ENCODE data around the gene MYOZ2.
A peak's percentile ranks its signal among the peaks of the same experiment; 100 is the strongest.

MYOZ2 gene

GRCh38 chr4:119209586-119209985 lies 74.0 kb downstream of the MYOZ2 start:
- Histone ChIP-seq H3K27ac (ENCODE audit: low read depth, low read length) (peak overlapping the region; percentile 53), H3K4me1 (ENCODE audit: control insufficient read depth in 5 of 5, insufficient read depth in 5 of 5, low read length in 5 of 5) (peaks cover 0 to 23% (median 18%) of the 10 kb centered on the region in 5 donors), H3K9ac (ENCODE audit: low read length in 5 of 5) (no peak overlapping the region), H3K36me3 (ENCODE audit: control insufficient read depth in 5 of 5, insufficient read depth in 5 of 5, low read length in 5 of 5) (no peaks in the 10 kb centered on the region), H3K9me3 (ENCODE audit: control insufficient read depth in 5 of 5, low read length in 5 of 5) (no peaks in the 10 kb centered on the region), H3K4me3 (ENCODE audit: low read depth in 1 of 5, low read length in 5 of 5) (no peak overlapping the region), H3K27me3 (ENCODE audit: control insufficient read depth in 5 of 5, insufficient read depth in 4 of 5, low read length in 5 of 5) (no peaks in the 10 kb centered on the region)

GRCh38 chr4:119210775-119211174 lies 75.1 kb downstream of the MYOZ2 start:
- Histone ChIP-seq H3K27me3 (ENCODE audit: control insufficient read depth in 5 of 5, insufficient read depth in 4 of 5, low read length in 5 of 5) (no peaks in the 10 kb centered on the region), H3K9me3 (ENCODE audit: control insufficient read depth in 5 of 5, low read length in 5 of 5) (no peaks in the 10 kb centered on the region), H3K27ac (ENCODE audit: low read depth, low read length) (peak overlapping the region; percentile 2), H3K9ac (ENCODE audit: low read length in 5 of 5) (no peak overlapping the region), H3K4me3 (ENCODE audit: low read depth in 1 of 5, low read length in 5 of 5) (no peak overlapping the region), H3K4me1 (ENCODE audit: control insufficient read depth in 5 of 5, insufficient read depth in 5 of 5, low read length in 5 of 5) (peaks cover 0 to 23% (median 18%) of the 10 kb centered on the region in 5 donors), H3K36me3 (ENCODE audit: control insufficient read depth in 5 of 5, insufficient read depth in 5 of 5, low read length in 5 of 5) (no peaks in the 10 kb centered on the region)

- Histone ChIP-seq H3K9ac (ENCODE audit: low read length in 5 of 5) (peak overlapping the region; percentile 84 to 97 (median 93)), H3K4me3 (ENCODE audit: low read depth in 1 of 5, low read length in 5 of 5) (peak overlapping the region; percentile 86 to 96 (median 90)), H3K27me3 (ENCODE audit: control insufficient read depth in 5 of 5, insufficient read depth in 4 of 5, low read length in 5 of 5) (no peaks in the 10 kb centered on the region), H3K36me3 (ENCODE audit: control insufficient read depth in 5 of 5, insufficient read depth in 5 of 5, low read length in 5 of 5) (no peaks in the 10 kb centered on the region), H3K27ac (ENCODE audit: low read depth, low read length) (peak overlapping the region; percentile 90), H3K9me3 (ENCODE audit: control insufficient read depth in 5 of 5, low read length in 5 of 5) (no peaks in the 10 kb centered on the region), H3K4me1 (ENCODE audit: control insufficient read depth in 5 of 5, insufficient read depth in 5 of 5, low read length in 5 of 5) (peaks cover 0 to 15% (median 13%) of the 10 kb centered on the region in 5 donors)
Measured at GRCh38 chr4:119211867-119212233, 76.2 kb downstream of the MYOZ2 start.

GRCh38 chr4:119212234-119212963 lies 76.8 kb downstream of the MYOZ2 start, which contains the start of gene USP53:
TSS of gene USP53 (plus strand) at chr4:119212713. CDS start at chr4:119239760, 27,047 bp downstream.
- Histone ChIP-seq H3K9me3 (ENCODE audit: control insufficient read depth in 5 of 5, low read length in 5 of 5) (no peaks in the 10 kb centered on the region), H3K27ac (ENCODE audit: low read depth, low read length) (peak within 1 kb of the TSS; percentile 90), H3K36me3 (ENCODE audit: control insufficient read depth in 5 of 5, insufficient read depth in 5 of 5, low read length in 5 of 5) (peaks cover 0 to 1% (median 0%) of the 10 kb centered on the region in 5 donors), H3K4me3 (ENCODE audit: low read depth in 1 of 5, low read length in 5 of 5) (peak within 1 kb of the TSS; percentile 86 to 96 (median 91)), H3K4me1 (ENCODE audit: control insufficient read depth in 5 of 5, insufficient read depth in 5 of 5, low read length in 5 of 5) (peaks cover 0 to 15% (median 12%) of the 10 kb centered on the region in 5 donors), H3K27me3 (ENCODE audit: control insufficient read depth in 5 of 5, insufficient read depth in 4 of 5, low read length in 5 of 5) (no peaks in the 10 kb centered on the region), H3K9ac (ENCODE audit: low read length in 5 of 5) (peak within 1 kb of the TSS; percentile 84 to 97 (median 93))

GRCh38 chr4:119212964-119213606 lies 77.5 kb downstream of the MYOZ2 start:
- no peaks in the 10 kb centered on the region for H3K9me3 ChIP-seq (ENCODE audit: control insufficient read depth in 5 of 5, low read length in 5 of 5)
- no peaks in the 10 kb centered on the region for H3K27me3 ChIP-seq (ENCODE audit: control insufficient read depth in 5 of 5, insufficient read depth in 4 of 5, low read length in 5 of 5)
- H3K9ac ChIP-seq (ENCODE audit: low read length in 5 of 5) = peak overlapping the region; percentile 52 to 97 (median 93)
- H3K36me3 ChIP-seq (ENCODE audit: control insufficient read depth in 5 of 5, insufficient read depth in 5 of 5, low read length in 5 of 5) = peaks cover 4 to 8% (median 6%) of the 10 kb centered on the region in 5 donors
- peak overlapping the region; percentile 90 for H3K27ac ChIP-seq (ENCODE audit: low read depth, low read length)
- peaks cover 0 to 15% (median 12%) of the 10 kb centered on the region in 5 donors for H3K4me1 ChIP-seq (ENCODE audit: control insufficient read depth in 5 of 5, insufficient read depth in 5 of 5, low read length in 5 of 5)
- H3K4me3 ChIP-seq (ENCODE audit: low read depth in 1 of 5, low read length in 5 of 5) = peak overlapping the region; percentile 86 to 96 (median 91)

GRCh38 chr4:119218093-119218492 lies 82.5 kb downstream of the MYOZ2 start:
- Histone ChIP-seq H3K4me3 (ENCODE audit: low read depth in 1 of 5, low read length in 5 of 5) (no peak overlapping the region), H3K27ac (ENCODE audit: low read depth, low read length) (no peak overlapping the region), H3K9me3 (ENCODE audit: control insufficient read depth in 5 of 5, low read length in 5 of 5) (no peaks in the 10 kb centered on the region), H3K4me1 (ENCODE audit: control insufficient read depth in 5 of 5, insufficient read depth in 5 of 5, low read length in 5 of 5) (peaks cover 0 to 17% (median 8%) of the 10 kb centered on the region in 5 donors), H3K27me3 (ENCODE audit: control insufficient read depth in 5 of 5, insufficient read depth in 4 of 5, low read length in 5 of 5) (no peaks in the 10 kb centered on the region), H3K9ac (ENCODE audit: low read length in 5 of 5) (no peak overlapping the region), H3K36me3 (ENCODE audit: control insufficient read depth in 5 of 5, insufficient read depth in 5 of 5, low read length in 5 of 5) (peaks cover 11 to 24% (median 14%) of the 10 kb centered on the region in 5 donors)

GRCh38 chr4:119221412-119221811 lies 85.8 kb downstream of the MYOZ2 start:
- Histone ChIP-seq H3K9ac (ENCODE audit: low read length in 5 of 5) (no peak overlapping the region), H3K9me3 (ENCODE audit: control insufficient read depth in 5 of 5, low read length in 5 of 5) (no peaks in the 10 kb centered on the region), H3K27me3 (ENCODE audit: control insufficient read depth in 5 of 5, insufficient read depth in 4 of 5, low read length in 5 of 5) (no peaks in the 10 kb centered on the region), H3K27ac (ENCODE audit: low read depth, low read length) (no peak overlapping the region), H3K4me3 (ENCODE audit: low read depth in 1 of 5, low read length in 5 of 5) (no peak overlapping the region), H3K4me1 (ENCODE audit: control insufficient read depth in 5 of 5, insufficient read depth in 5 of 5, low read length in 5 of 5) (peaks cover 0 to 5% (median 0%) of the 10 kb centered on the region in 5 donors), H3K36me3 (ENCODE audit: control insufficient read depth in 5 of 5, insufficient read depth in 5 of 5, low read length in 5 of 5) (peaks cover 11 to 31% (median 14%) of the 10 kb centered on the region in 5 donors)

GRCh38 chr4:119227690-119228089 lies 92.1 kb downstream of the MYOZ2 start:
- H3K36me3 ChIP-seq (ENCODE audit: control insufficient read depth in 5 of 5, insufficient read depth in 5 of 5, low read length in 5 of 5) = peaks cover 5 to 16% (median 15%) of the 10 kb centered on the region in 5 donors
- H3K4me3 ChIP-seq (ENCODE audit: low read depth in 1 of 5, low read length in 5 of 5) = no peak overlapping the region
- H3K27ac ChIP-seq (ENCODE audit: low read depth, low read length) = no peak overlapping the region
- no peaks in the 10 kb centered on the region for H3K4me1 ChIP-seq (ENCODE audit: control insufficient read depth in 5 of 5, insufficient read depth in 5 of 5, low read length in 5 of 5)
- H3K9ac ChIP-seq (ENCODE audit: low read length in 5 of 5) = no peak overlapping the region
- no peaks in the 10 kb centered on the region for H3K9me3 ChIP-seq (ENCODE audit: control insufficient read depth in 5 of 5, low read length in 5 of 5)
- H3K27me3 ChIP-seq (ENCODE audit: control insufficient read depth in 5 of 5, insufficient read depth in 4 of 5, low read length in 5 of 5) = no peaks in the 10 kb centered on the region

GRCh38 chr4:119228406-119228805 lies 92.8 kb downstream of the MYOZ2 start:
- H3K4me3 ChIP-seq (ENCODE audit: low read depth in 1 of 5, low read length in 5 of 5) = no peak overlapping the region
- H3K27ac ChIP-seq (ENCODE audit: low read depth, low read length) = no peak overlapping the region
- no peak overlapping the region for H3K9ac ChIP-seq (ENCODE audit: low read length in 5 of 5)
- no peaks in the 10 kb centered on the region for H3K9me3 ChIP-seq (ENCODE audit: control insufficient read depth in 5 of 5, low read length in 5 of 5)
- H3K4me1 ChIP-seq (ENCODE audit: control insufficient read depth in 5 of 5, insufficient read depth in 5 of 5, low read length in 5 of 5) = peaks cover 0 to under 1% (median 0%) of the 10 kb centered on the region in 5 donors
- no peaks in the 10 kb centered on the region for H3K27me3 ChIP-seq (ENCODE audit: control insufficient read depth in 5 of 5, insufficient read depth in 4 of 5, low read length in 5 of 5)
- H3K36me3 ChIP-seq (ENCODE audit: control insufficient read depth in 5 of 5, insufficient read depth in 5 of 5, low read length in 5 of 5) = peaks cover 5 to 16% (median 11%) of the 10 kb centered on the region in 5 donors
